DMS53 treated with DMSO at 0.1 percent for 48 hours (cell line): ENCODE measurements around the gene DRGX.
A peak's percentile ranks its signal among the peaks of the same experiment; 100 is the strongest.

Experiments used
- DNase-seq: peaks from one replicate; lab custom pipeline; 2025; ENCODE audit not compliant: unreplicated experiment; lab: John Stamatoyannopoulos, UW

Gene DRGX

DNA sequence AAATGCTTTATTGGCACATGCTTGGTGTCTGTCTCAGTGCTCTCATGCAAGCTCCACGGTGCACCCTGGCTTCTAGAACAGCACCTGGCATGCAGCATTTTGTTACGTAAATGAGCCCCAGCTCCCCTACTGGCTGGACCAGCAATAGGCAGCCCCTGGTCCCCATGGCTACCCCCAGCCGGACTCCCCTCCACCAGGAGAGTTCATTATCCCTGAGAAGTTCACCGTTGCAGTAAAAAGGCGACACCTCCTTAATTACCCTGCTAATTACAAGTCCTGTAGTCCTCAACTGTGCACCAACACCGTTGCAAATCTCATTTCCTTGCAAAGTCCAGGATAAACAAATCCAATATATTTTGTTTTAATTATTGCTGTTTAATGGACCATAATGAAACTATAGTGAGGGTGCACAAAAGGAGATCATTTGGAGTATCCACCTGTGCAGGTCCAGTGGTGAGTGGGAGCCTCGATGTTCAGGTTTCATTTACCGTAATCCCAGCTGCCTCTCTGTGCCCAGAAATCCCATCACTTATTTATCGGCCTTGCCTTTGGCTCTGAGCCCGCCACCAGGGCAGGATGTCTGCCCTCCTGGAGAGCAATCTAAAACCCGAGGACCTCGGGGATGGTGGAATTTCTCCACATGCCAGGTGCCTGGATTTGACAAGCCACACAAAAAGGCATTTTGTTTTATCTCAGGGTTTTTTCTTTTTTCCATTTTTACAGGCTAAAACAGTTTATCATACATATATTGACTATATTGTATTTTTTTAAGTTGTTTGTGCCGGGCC, 12.8 kb upstream of the DRGX start:
- DNase-seq, result no peak

DNA sequence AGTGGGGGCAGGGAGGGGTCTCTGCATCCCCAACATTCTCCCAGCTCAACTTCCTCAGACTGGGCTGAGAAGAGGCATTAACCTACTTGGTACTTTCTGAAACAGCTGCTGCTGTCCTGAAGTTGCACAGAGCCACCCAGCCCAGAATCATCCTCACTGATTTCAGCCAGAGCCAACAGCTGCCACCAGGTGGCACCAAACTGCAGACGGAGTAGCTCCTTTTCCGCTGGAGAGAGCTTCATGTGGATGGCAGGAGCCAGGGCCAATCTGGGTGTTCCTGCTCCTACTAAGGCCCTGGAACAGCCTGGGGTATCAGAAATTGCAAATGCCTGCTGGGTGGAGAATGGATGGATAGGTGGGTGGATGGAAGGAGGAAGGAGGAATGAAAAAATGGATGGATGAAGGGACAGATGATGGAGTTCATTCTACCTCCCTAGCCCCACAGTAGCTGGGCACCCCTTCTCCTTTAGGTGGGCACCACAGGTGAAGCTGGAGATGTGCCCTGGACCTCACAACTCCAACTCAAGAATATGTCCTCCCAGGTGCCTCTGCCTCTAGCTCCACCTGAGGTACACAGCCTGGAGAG, 11.8 kb upstream of the DRGX start:
- peak; percentile 27 for DNase-seq

DNA sequence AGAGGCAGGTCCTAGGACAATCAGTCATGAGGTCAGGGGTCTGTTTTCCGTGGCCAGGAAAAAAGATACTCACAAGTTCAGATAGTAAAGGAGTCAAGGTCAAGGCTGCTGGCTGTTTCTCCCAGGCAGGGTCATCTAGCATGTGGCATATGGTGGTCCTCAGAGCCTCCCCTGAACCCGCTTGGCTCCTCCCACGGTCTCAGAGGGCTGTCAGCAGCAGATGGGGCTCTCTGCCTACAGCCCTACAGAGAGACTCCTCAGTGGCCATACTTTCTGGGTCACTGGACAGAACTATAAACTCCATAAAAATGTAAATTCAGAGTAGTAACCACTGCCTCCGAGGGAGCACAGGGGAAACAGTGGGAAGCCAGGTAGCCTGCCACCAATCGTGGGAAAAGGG, 11.3 kb upstream of the DRGX start:
- DNase-seq, result no peak

DNA sequence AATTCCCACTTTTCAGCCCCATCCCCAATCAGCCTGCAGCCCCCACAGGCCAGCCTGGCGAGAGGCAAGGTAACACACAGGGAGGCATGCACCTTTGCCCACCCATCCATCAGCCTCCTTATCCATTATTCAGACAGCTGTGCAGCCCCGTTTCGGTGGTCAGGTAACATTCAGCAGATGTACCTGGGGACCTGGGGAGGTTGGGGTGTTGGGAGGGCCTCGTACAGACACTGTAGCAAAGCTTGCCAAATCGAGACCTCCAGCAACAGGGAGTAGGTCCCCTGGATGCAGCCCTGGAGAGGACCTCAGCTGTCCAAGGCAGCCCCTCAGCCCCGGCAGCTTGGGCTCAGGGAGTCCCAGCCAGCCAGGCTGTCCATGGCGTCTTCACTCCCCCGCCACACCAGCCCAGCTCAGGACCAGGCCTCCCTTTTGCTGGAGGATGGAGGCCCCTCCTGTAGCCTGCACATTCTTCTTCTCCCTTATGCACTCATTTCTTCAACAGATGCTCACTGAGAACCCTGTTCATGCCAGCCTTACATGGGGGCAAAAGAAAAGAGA, 8.5 kb upstream of the DRGX start:
- no peak for DNase-seq

DNA sequence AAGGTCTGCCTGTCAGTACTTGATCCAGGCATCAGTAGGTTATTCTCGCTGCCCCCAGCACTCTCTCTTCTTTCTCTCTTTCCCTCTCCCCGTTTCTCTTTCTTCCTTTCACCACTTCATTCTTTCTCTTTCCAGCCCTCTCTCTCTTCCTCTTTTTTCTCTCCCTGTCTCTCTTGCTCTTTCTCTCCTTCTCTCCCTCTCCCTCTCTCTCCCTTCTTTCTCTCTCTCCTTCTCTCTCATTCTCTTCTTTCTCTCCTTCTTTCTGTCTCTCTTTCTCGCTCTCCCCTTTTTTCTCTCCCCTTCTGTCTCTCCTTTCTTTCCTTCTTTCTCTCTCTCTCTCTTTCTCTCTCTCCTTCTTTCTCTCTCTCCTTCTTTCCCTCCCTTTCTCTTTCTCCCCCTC, 7.5 kb upstream of the DRGX start:
- no peak for DNase-seq

DNA sequence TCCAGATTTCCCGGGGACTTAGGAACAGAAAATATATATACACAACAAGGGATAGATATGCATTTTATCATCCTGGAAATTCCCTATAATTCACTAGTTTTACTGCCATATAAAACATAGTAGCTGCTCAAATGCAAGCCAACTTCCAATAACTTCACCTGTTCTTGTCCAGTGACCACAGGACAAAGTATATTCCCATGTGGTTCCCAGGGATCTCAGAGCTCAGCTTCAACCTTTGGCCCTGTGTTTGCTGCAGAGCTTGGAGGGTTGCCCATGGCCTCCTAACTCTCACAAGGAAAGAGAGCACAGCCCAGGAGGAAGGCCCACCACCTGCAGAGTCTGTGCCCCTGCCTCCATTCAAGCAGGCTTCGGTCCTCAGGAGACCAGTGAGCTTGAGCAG, 4.5 kb upstream of the DRGX start:
- DNase-seq, result no peak

DNA sequence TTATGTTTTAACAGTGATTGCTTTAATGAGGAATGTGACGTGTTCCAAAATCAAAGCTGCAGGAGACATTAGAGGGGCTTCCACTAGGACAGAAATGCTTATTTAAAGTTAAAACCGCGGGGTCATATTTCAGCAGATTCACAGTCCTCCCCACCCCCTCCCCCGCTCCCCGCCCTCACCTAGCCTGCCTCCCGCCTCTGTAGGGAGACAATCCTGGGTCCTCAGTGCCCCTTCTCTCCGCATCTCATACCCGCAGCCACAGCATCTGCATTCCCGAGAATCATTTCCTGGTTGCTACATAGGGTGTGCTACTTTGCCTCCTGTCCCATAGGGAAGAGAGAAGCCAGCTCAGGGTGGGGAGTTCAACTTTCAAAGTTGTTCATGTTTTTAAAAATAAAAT, 3.1 kb upstream of the DRGX start:
- DNase-seq, result no peak

DNA sequence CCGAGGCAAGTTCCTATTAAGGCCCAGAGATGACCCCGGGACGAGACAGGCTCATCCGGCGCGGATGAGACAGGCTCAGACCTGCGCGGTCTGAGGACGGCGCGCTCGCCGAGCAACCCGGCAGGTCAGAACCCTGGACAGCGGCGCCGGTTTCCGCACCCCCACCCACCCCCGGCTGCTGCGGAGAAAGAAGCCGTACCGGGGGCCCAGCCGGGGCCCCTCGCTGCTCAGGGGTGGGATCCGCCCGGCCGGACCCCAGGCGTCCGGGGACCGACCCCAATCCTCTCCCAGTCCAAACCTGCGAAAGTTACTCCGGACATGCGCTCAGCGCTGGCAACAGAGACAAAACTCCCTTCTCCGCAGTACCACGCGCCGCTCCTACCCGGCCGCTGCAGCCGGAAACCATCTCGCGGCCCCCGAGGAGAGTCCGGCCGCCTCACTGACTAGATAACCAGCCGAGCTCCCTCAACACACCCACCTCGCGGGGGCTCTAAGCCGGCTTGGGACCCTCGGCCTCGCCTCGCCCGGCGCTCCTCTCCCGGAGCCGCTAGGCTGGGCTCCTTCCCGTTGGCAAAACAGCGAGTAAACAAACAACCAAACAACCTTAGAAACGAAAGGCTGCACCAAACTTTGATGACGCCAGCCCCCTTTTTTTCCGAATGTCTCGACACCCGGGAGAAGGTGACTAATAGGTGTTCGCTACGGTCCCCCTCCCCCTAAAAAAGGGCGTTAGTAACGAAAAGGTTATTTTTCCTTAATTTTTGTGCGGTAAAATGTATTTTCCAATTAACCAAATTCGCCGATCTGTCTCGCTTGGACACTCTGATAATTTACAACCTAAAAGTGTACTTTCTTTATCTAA, 2.3 kb upstream of the DRGX start:
- DNase-seq, result peak; percentile 31

DNA sequence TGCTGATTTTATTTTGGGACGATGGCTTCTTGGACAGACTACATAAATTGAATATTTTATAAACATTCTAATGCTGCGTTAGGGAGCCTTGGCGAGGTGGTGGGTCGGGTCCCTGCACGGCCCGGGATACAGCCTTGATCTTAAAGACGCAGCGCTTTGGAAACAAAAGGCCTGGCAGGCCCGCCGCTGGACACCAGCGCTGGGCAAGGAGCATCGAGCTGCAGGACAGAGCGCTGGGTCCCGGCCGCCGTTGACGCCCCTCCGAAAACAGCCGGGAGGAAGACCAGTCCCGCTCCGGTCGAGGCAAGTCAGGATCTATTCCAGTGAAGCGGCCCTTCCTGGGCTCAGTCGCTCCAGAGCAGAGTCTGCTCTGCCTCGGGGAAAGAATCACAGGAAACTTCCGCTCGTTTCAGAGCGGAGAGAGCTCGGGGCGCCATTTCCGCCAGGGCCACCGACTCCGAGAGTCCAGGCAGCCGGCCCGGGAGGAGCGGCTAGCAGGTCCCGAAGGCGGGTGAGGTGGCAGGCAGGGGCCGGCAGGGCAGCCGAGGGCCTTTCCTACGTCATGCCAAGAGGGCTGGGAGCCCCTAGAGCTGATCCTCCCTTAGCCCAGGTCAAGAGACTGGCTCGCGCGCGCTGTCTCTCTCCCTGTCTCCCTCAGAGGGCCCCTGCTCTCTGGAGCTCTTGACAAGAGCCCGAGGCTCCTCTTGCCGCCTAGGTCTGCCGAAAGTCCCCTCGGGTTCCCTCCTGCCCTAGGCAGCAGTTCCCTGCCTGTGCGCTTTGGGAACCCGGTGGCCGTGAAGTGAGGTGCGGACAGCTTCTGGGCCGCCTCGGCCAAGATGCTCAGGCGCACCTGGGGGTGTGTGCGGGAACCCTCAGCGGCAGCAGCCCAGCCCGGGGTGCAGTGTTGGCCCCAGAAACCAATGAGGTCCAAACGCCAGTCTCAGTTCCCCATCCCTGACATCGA, 1.4 kb upstream of the DRGX start:
- DNase-seq, result peak; percentile 73

DNA sequence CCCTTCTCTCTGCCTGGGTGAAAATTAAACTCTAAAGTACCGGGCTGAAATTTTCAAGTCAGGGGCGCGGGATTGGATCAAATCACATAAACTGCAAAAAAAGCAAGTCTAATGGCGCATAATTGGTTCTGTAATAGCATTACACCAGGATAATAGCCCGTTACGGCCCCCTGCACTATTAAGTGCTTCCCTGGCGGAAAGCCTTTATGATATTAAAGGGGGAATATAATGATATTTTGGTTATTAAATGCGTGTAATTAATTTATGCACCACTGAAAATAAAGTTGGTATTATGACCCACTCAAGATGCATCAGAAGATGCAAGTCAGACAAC, 744 bp upstream of the DRGX start:
- DNase-seq, result no peak

DNA sequence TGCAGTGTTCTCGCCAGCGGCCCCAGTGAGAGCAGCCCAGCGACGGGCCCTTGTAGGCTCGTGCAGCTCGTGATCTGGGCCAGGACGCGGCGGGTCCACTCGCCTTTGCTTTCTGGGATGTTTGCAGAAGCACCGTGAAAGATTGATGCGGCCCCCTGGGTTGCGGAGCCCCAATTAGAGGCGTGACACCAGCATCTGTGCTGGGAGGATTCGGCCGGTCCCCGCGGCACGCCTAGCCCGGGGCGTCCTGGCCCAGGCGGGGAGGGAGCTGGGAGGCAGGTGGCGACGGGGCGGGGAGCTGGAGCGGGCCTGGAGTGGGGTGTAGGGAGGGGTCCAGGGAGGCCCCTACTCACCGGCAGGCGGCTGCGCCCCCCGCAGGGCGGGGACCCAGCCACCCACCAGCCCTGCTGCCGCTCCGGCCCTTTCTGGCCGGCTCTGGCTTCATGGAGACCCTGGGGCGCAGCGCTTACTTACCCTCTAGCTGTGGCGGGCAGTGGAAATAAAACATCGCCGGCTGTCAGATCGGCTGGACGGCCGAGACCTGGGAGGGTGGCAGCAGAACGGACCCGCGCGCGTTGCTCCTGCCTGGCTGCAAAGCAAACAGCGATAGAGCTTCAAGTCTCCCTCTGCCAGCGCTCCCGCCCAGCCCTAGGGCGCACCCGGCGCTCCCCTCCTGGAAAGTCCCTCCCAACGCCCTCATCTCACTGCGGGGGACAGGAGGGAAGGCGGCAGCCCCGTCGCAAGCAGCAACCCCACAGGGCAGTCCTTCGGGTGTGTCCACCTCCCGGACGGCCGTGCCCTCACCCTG, 752 bp downstream of the DRGX start:
- DNase-seq, result peak; percentile 13

DNA sequence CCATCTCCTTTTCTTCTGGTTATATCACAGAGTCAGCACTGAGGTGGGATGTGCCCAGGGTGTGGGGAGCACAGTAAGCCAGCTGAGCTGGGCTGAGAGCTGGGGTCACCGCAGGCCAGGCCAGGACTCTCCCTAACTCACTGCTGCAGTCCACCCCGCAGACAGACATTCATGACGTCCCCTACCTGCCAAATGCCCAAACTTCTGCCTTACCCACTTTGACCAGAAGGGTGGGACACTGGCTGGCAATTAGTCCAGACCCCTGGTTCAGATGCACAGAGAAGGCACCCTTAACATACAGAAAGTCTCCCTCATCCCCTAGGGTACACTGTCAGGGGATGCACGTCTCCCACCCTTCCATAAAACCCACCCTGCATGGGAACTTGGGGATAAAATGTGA, 2.1 kb downstream of the DRGX start:
- DNase-seq, result no peak

DNA sequence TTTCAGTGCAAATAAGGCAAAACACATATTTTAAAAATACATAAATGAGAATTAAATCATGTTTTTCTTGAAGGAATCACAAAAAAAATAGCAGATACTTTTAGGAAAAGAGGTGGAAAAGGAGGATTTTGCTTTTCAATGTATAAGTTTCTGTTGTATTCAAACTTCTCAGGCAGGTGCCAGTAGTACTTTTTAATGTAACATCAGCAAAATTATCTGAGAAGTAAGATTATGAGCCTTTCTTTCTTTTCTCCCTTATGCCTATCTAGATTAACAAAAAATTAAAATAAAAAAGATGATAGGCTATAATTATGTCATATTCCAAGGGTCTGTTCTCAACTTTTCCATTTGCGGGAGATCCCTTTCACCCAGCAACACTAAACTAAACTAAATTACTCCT, 2.6 kb downstream of the DRGX start:
- no peak for DNase-seq

DNA sequence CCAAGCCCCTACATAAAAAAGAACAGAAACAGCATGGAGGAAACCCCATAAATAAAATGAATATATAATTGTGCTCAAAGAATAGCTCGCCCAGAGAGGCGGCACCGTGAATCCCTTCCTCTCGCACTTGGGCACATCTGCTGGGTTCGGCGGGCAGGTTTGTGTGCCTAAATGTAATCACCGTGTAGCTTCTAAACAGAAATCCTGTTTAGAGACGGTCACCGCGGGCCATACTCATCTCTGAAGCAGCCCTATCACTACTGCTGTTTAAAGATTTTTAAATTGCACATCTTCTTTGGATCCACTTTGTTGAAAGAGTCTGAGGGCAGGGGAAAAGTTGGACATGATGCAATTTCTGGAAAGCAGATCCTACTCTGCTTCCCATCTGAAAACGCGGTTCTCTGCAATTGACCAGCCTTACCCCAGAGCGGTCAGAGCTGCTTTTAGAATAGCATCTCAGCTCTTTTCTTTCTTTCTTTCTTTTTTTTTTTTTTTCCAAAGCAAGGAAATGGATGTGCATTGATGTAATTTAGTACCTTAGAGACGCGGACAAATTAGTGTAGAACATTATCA, 6.4 kb downstream of the DRGX start:
- no peak for DNase-seq

DNA sequence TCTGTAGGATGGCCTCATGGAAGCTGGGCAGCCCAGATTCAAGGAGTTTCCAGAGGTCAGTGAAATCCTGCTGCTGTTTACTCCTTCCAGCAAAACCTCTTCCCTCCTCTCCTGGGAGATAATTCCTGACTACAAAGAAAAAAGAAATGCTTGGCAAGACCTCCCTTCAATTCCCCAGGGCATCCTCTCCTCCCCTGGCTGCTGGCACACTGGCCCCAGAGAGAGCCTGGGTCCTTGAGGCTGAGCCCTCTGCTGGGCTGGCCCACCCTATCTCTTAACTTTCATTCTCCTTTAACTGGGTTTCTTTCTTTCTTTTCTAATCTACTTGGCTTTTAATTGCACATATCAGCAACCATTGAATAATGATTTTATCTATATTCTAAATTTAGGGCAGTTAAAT, 7.7 kb downstream of the DRGX start:
- DNase-seq, result no peak

DNA sequence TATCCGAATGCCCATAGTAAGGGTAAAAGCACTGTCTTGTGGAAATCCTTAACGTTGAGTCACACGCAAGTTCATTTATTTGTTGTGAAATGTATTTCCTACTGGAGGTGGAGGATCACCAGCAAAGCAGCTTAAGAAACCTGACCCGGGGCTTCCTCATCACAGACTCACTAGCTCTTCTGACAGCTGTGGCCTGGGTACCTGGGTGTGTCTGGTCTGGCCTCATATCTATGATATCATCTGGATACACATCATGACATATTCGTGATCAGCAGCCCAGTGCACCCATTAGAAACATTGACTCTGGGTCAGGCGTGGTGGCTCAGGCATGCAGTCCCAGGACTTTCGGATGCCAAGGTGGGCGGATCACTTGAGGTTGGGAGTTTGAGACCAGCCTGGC, 8.8 kb downstream of the DRGX start:
- DNase-seq, result no peak

DNA sequence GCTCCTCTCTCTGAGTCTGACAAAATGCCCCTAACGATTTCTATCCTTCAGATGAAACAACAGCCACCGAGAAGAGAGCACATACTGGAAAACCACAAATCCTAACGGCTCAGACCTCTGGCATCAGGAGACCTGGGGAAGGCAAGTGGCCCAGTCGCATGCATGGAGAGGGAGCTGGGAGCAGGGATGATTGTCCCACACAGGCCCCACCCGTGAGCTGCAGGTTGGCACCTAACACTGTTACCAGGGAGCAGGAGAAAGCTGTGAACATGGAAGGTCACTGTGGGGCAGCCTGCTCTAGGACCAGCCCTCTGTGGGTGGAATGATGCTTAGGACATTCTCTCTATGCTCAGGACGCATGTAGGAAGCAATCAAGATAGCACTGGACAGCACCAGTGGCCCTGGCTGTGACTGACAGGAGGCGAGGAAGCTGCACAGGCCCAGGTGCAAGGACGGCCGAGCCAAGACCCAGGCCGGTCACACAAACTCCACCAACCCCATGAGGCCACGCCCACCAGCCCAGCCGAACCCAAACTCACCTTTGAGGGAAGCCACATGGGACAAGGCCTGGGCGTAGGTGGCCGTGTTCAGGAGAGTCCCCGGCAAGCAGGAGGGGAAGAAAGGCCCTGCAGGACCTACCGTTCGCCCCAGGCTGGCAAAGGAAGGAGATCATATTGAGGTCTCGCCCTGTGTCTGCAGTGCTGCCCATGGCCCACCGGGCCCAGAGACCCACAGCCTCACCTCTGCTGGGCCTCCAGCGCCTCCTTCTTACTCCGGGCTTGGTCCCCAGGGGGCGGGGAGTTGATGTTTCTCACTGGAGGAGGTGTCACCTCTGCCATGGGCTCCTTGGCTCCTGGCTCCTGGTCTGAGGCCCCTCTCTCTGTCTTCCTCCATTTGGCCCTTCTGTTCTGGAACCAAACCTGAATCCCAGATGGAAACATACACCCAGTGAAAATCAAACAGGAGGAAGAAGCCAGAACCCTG, 9.7 kb downstream of the DRGX start:
- no peak for DNase-seq

DNA sequence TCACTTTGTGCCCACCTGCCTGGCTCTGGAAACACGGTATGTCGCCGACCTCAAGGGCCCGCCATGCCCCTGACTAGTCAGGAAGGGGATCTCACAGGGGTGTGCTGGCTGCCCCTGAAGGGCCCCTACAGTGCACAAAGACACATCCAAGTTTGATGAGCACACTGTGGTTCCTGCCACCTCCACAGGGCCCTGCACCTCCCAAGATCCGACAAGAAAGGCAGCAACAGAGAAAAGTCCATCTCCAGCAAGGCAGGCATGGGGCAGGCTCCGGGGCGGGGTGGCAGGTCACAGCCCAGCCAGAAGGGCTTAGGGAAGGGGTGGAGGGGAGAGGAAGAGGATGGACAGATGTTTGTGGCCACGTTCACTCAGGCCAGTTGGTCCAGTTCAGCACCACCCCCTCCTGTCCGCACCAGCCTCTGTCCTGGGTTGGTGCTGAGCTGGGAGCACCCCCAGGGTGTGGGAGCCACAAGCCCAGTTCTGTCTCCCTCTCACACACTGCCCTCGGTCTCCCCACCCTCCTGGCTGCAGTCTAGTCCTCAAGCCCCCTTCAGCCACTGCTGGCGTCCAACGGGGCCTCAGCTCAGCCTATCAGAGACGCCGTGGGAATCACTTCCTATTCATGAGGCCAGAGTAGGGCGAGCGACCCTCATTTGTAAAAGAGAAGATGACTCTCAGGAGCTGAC, 11.5 kb downstream of the DRGX start:
- no peak for DNase-seq
